ENCODE results near the gene AIF1L.
"Not testable (repeated sequence)": the region's sequence is repeated elsewhere in the genome, so short reads cannot be mapped to it uniquely, and the experiment has no call there.

Gene AIF1L

DNA sequence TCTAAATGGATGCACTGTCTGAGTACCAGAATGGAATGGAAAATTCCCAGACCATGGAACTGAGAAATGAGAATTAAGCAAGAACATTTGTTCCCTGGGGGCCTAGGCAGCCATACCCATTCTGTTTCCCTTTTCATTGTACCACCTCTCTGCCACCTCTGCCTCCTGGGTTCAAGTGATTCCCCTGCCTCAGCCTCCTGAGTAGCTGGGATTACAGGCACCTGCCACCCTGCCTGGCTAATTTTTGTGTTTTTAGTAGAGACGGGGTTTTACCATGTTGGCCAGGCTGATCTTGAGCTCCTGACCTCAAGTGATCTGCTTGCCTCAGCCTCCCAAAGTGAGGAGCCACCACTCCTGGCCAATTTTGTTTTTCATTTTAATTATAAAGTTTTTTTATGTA lies 62.3 kb downstream of the AIF1L start:
- not testable (repeated sequence) for H3K4me2 ChIP-seq (ENCODE audit: low read length, poor library complexity, severe bottlenecking)
- 83% methylated on average over 1 of the region's 1 CpG for WGBS

DNA sequence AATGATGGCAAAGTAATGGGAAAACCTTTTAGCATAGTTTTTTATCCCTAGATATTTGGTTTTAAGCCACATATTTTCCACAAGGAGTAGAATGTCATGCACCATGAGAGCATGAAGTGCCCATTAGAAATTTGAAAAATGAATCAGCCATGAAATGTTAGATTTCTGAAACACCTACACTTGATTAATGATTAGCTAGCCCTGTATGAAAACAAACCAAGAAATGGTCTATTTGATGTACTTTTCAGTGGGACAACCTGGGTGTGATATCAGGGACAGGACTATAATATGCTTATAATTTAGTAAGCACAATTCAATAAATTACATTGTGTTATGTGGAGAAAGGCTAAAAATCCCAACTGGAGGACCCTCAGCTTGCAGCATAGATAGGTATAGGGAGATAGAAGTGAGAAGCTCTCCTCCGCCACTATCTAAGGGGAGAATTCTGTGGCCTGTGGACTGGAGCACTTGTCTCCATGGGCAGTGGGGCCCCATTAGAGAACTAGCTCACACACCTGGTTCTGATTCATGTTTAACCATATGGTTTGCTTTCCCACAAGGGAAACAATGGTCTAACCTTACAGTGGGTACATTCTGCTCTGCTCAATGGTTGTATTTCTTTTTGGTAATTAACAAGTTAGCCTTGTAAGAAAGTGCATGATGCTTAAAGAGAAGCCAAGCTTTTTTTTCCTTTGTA lies 64.2 kb downstream of the AIF1L start:
- no peaks in the 10 kb centered on the region for H3K9me3 ChIP-seq (ENCODE audit: control insufficient read depth, low read length)
- no peak overlapping the region for H2BK15ac ChIP-seq (ENCODE audit: low read depth, poor library complexity, severe bottlenecking)
- H3K23ac ChIP-seq (ENCODE audit: low read length in 2 of 2): no peak overlapping the region
- H3K4ac ChIP-seq (ENCODE audit: low read depth in 1 of 2, low read length in 2 of 2): no peak overlapping the region
- peaks cover 2% of the 10 kb centered on the region for H3K4me1 ChIP-seq (ENCODE audit: control insufficient read depth, insufficient read depth, low read depth, low read length)
- peaks cover 21 to 75% of the 10 kb centered on the region in 2 experiments for H3K36me3 ChIP-seq (ENCODE audit: control insufficient read depth in 1 of 2, insufficient read depth in 2 of 2, low read depth in 1 of 2, low read length in 2 of 2)
- H3K14ac ChIP-seq (ENCODE audit: low read length in 2 of 2): no peak overlapping the region
- DNase-seq: no peak
- H4K91ac ChIP-seq (ENCODE audit: low read length): no peak overlapping the region
- H4K8ac ChIP-seq (ENCODE audit: low read length): no peak overlapping the region
- no peak overlapping the region for H2BK12ac ChIP-seq (ENCODE audit: low read length in 2 of 2)
- no peak overlapping the region for H2BK120ac ChIP-seq (ENCODE audit: low read depth, low read length)
- WGBS: 100% methylated on average over 1 of the region's 1 CpG
- no peaks in the 10 kb centered on the region for H3K27me3 ChIP-seq (ENCODE audit: control insufficient read depth in 1 of 2, insufficient read depth in 1 of 2, low read length in 2 of 2)
- no peak overlapping the region for H3K18ac ChIP-seq (ENCODE audit: low read depth in 1 of 2, low read length in 2 of 2)
- no peak overlapping the region for H2AK5ac ChIP-seq (ENCODE audit: low read length, severe bottlenecking)
- no peak overlapping the region for H3K9ac ChIP-seq (ENCODE audit: low read length)
- no peak overlapping the region for H3K4me2 ChIP-seq (ENCODE audit: low read length, poor library complexity, severe bottlenecking)
- H3K27ac ChIP-seq (ENCODE audit: low read length, poor library complexity, severe bottlenecking): peak overlapping the region; percentile 70
- no peak overlapping the region for H3K4me3 ChIP-seq (ENCODE audit: insufficient read depth in 1 of 2, low read depth in 1 of 2, low read length in 2 of 2)
- no peak overlapping the region for H2BK5ac ChIP-seq (ENCODE audit: low read depth, low read length, poor library complexity, severe bottlenecking)
- no peak overlapping the region for H2AFZ ChIP-seq (ENCODE audit: low read depth, low read length)
- H3K79me1 ChIP-seq (replicated peaks; ENCODE audit: low read length, poor library complexity, severe bottlenecking): peaks cover 20% of the 10 kb centered on the region

More for the DNA sequence above, 62.3 kb downstream of the AIF1L start:
- not testable (repeated sequence) for H2BK15ac ChIP-seq (ENCODE audit: low read depth, poor library complexity, severe bottlenecking); DNase-seq; H2AFZ ChIP-seq (ENCODE audit: low read depth, low read length); H2BK120ac ChIP-seq (ENCODE audit: low read depth, low read length); H3K23ac ChIP-seq (ENCODE audit: low read length in 2 of 2); H2BK12ac ChIP-seq (ENCODE audit: low read length in 2 of 2); H2BK5ac ChIP-seq (ENCODE audit: low read depth, low read length, poor library complexity, severe bottlenecking); H3K4ac ChIP-seq (ENCODE audit: low read depth in 1 of 2, low read length in 2 of 2); H4K8ac ChIP-seq (ENCODE audit: low read length); H2AK5ac ChIP-seq (ENCODE audit: low read length, severe bottlenecking); H3K14ac ChIP-seq (ENCODE audit: low read length in 2 of 2); H3K27ac ChIP-seq (ENCODE audit: low read length, poor library complexity, severe bottlenecking); H4K91ac ChIP-seq (ENCODE audit: low read length); H3K9ac ChIP-seq (ENCODE audit: low read length); H3K4me3 ChIP-seq (ENCODE audit: insufficient read depth in 1 of 2, low read depth in 1 of 2, low read length in 2 of 2); H3K4me1 ChIP-seq (ENCODE audit: control insufficient read depth, insufficient read depth, low read depth, low read length); H3K9me3 ChIP-seq (ENCODE audit: control insufficient read depth, low read length); H3K27me3 ChIP-seq (ENCODE audit: control insufficient read depth in 1 of 2, insufficient read depth in 1 of 2, low read length in 2 of 2); H3K18ac ChIP-seq (ENCODE audit: low read depth in 1 of 2, low read length in 2 of 2)
- Histone ChIP-seq H3K36me3 (ENCODE audit: control insufficient read depth in 1 of 2, insufficient read depth in 2 of 2, low read depth in 1 of 2, low read length in 2 of 2) (peaks cover 26 to 75% of the 10 kb centered on the region in 2 experiments), H3K79me1 (replicated peaks; ENCODE audit: low read length, poor library complexity, severe bottlenecking) (peaks cover 24% of the 10 kb centered on the region)

DNA sequence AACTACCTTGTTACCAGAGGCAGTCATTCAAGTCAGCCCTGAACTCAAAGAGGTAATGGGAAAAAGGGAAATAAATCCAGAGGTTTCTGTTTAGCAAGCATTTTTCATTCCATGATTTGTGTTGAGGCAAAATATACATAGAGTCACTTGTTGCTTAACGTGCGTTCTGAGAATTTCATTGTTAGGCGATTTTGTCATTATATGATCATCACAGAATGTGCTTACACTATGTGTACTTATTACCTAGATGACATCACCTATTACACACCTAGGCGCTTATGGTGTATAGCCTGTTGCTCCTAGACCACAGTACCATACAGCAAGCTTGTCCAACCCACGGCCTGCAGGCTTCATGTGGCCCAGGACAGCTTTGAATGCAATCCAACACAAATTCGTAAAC lies 65.3 kb downstream of the AIF1L start:
- no peak overlapping the region for H3K9ac ChIP-seq (ENCODE audit: low read length)
- no peak overlapping the region for H3K4me2 ChIP-seq (ENCODE audit: low read length, poor library complexity, severe bottlenecking)
- no peak overlapping the region for H3K23ac ChIP-seq (ENCODE audit: low read length in 2 of 2)
- H4K8ac ChIP-seq (ENCODE audit: low read length): no peak overlapping the region
- H2AFZ ChIP-seq (ENCODE audit: low read depth, low read length): no peak overlapping the region
- H3K27me3 ChIP-seq (ENCODE audit: control insufficient read depth in 1 of 2, insufficient read depth in 1 of 2, low read length in 2 of 2): no peaks in the 10 kb centered on the region
- H3K18ac ChIP-seq (ENCODE audit: low read depth in 1 of 2, low read length in 2 of 2): no peak overlapping the region
- no peak overlapping the region for H3K27ac ChIP-seq (ENCODE audit: low read length, poor library complexity, severe bottlenecking)
- no peak overlapping the region for H2BK120ac ChIP-seq (ENCODE audit: low read depth, low read length)
- H3K14ac ChIP-seq (ENCODE audit: low read length in 2 of 2): no peak overlapping the region
- no peak overlapping the region for H4K91ac ChIP-seq (ENCODE audit: low read length)
- DNase-seq: no peak
- H3K4me3 ChIP-seq (ENCODE audit: insufficient read depth in 1 of 2, low read depth in 1 of 2, low read length in 2 of 2): no peak overlapping the region
- no peak overlapping the region for H2BK12ac ChIP-seq (ENCODE audit: low read length in 2 of 2)
- 100% methylated on average over 4 of the region's 6 CpGs for whole genome bisulfite sequencing
- no peak overlapping the region for H2BK15ac ChIP-seq (ENCODE audit: low read depth, poor library complexity, severe bottlenecking)
- H2BK5ac ChIP-seq (ENCODE audit: low read depth, low read length, poor library complexity, severe bottlenecking): no peak overlapping the region
- H3K4me1 ChIP-seq (ENCODE audit: control insufficient read depth, insufficient read depth, low read depth, low read length): peaks cover 2% of the 10 kb centered on the region
- no peak overlapping the region for H3K4ac ChIP-seq (ENCODE audit: low read depth in 1 of 2, low read length in 2 of 2)
- no peak overlapping the region for H2AK5ac ChIP-seq (ENCODE audit: low read length, severe bottlenecking)
- no peaks in the 10 kb centered on the region for H3K9me3 ChIP-seq (ENCODE audit: control insufficient read depth, low read length)
- peaks cover 21 to 76% of the 10 kb centered on the region in 2 experiments for H3K36me3 ChIP-seq (ENCODE audit: control insufficient read depth in 1 of 2, insufficient read depth in 2 of 2, low read depth in 1 of 2, low read length in 2 of 2)
- peaks cover 20% of the 10 kb centered on the region for H3K79me1 ChIP-seq (replicated peaks; ENCODE audit: low read length, poor library complexity, severe bottlenecking)

DNA sequence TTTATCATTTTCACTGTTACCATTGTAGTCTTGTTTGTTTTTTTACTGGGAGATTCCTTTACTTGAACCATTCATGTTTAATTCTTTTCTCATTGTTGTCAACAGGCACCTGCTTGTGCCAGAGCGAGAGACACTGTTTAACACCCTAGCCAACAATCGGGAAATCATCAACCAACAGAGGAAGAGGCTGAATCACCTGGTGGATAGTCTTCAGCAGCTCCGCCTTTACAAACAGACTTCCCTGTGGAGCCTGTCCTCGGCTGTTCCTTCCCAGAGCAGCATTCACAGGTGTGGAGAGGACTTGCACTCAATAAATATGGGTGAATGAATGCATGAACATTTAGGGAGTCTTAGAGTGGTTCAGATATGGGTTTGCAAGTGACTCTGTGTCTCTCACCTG lies 66.6 kb downstream of the AIF1L start:
- H2AK5ac ChIP-seq (ENCODE audit: low read length, severe bottlenecking): no peak overlapping the region
- no peak overlapping the region for H4K91ac ChIP-seq (ENCODE audit: low read length)
- peaks cover 2% of the 10 kb centered on the region for H3K4me1 ChIP-seq (ENCODE audit: control insufficient read depth, insufficient read depth, low read depth, low read length)
- no peak overlapping the region for H3K18ac ChIP-seq (ENCODE audit: low read depth in 1 of 2, low read length in 2 of 2)
- no peak overlapping the region for H3K14ac ChIP-seq (ENCODE audit: low read length in 2 of 2)
- no peak overlapping the region for H2AFZ ChIP-seq (ENCODE audit: low read depth, low read length)
- DNase-seq: no peak
- no peaks in the 10 kb centered on the region for H3K27me3 ChIP-seq (ENCODE audit: control insufficient read depth in 1 of 2, insufficient read depth in 1 of 2, low read length in 2 of 2)
- H3K9ac ChIP-seq (ENCODE audit: low read length): no peak overlapping the region
- no peak overlapping the region for H2BK5ac ChIP-seq (ENCODE audit: low read depth, low read length, poor library complexity, severe bottlenecking)
- H3K4ac ChIP-seq (ENCODE audit: low read depth in 1 of 2, low read length in 2 of 2): no peak overlapping the region
- H2BK12ac ChIP-seq (ENCODE audit: low read length in 2 of 2): no peak overlapping the region
- H2BK15ac ChIP-seq (ENCODE audit: low read depth, poor library complexity, severe bottlenecking): no peak overlapping the region
- no peak overlapping the region for H4K8ac ChIP-seq (ENCODE audit: low read length)
- H3K36me3 ChIP-seq (ENCODE audit: control insufficient read depth in 1 of 2, insufficient read depth in 2 of 2, low read depth in 1 of 2, low read length in 2 of 2): peaks cover 13 to 77% of the 10 kb centered on the region in 2 experiments
- H2BK120ac ChIP-seq (ENCODE audit: low read depth, low read length): no peak overlapping the region
- WGBS: 96% methylated on average over 4 of the region's 4 CpGs
- no peak overlapping the region for H3K4me2 ChIP-seq (ENCODE audit: low read length, poor library complexity, severe bottlenecking)
- no peaks in the 10 kb centered on the region for H3K9me3 ChIP-seq (ENCODE audit: control insufficient read depth, low read length)
- no peak overlapping the region for H3K27ac ChIP-seq (ENCODE audit: low read length, poor library complexity, severe bottlenecking)
- peaks cover 19% of the 10 kb centered on the region for H3K79me1 ChIP-seq (replicated peaks; ENCODE audit: low read length, poor library complexity, severe bottlenecking)
- H3K4me3 ChIP-seq (ENCODE audit: insufficient read depth in 1 of 2, low read depth in 1 of 2, low read length in 2 of 2): no peak overlapping the region
- H3K23ac ChIP-seq (ENCODE audit: low read length in 2 of 2): no peak overlapping the region
